Heart left ventricle (tissue), 13 donors: ENCODE data around the gene TLCD3B.

Source experiments
- POLR2A ChIP-seq, 2 donors: fragments of 450-650 bp; IDR thresholded peaks; one replicate each; pipeline ENCODE4 v1.6.1; 2017; ENCODE audit warnings: antibody characterized with exemption in 2 of 2, mild to moderate bottlenecking in 2 of 2, moderate library complexity in 2 of 2
- TF ChIP-seq, protein P1 (sequence below), 12 donors: fragments of 200-600 bp; sonication (generic) in 4 of 12; IDR thresholded peaks; one replicate each; pipeline versions ENCODE4 v1.5.0 to v1.8.0; 2018 to 2022; ENCODE audit warnings: antibody characterized with exemption in 12 of 12, mild to moderate bottlenecking in 5 of 12
- donor health status: ischemic (EF 13 %, LVEDD 7.1; RV severe dilation, severe dysfunction).
- donor health status: DM: no; HTN: yes; CAD: no.
- donor health status: DM: no; HTN: no; CAD: no.
- donor health status: ischemic (EF 25% LVEDD 6.9; RV normal size, moderate dysfunction).
- donor health status: ischemic (EF 25% LVEDD 5.7; RV mildly dilated, moderate dysfunction).
- donor health status: ischemic (EF 35%, LVEDD 5.7; RV mildly dilated, moderate dysfunction).
- donor health status: nonischemic (EF 11% LVEDD 7.7; RV severe dilation, severe dysfunction).
- donor health status: DM: yes; HTN: yes; CAD: no.
- donor health status: PGD.
- donor health status: ischemic (EF 29% LVEDD 5.4; RV normal size, mild dysfunction).
- donor health status: nonischemic (EF 23%, LVEDD 6.1; RV moderate dilation, normal function).

DNA sequence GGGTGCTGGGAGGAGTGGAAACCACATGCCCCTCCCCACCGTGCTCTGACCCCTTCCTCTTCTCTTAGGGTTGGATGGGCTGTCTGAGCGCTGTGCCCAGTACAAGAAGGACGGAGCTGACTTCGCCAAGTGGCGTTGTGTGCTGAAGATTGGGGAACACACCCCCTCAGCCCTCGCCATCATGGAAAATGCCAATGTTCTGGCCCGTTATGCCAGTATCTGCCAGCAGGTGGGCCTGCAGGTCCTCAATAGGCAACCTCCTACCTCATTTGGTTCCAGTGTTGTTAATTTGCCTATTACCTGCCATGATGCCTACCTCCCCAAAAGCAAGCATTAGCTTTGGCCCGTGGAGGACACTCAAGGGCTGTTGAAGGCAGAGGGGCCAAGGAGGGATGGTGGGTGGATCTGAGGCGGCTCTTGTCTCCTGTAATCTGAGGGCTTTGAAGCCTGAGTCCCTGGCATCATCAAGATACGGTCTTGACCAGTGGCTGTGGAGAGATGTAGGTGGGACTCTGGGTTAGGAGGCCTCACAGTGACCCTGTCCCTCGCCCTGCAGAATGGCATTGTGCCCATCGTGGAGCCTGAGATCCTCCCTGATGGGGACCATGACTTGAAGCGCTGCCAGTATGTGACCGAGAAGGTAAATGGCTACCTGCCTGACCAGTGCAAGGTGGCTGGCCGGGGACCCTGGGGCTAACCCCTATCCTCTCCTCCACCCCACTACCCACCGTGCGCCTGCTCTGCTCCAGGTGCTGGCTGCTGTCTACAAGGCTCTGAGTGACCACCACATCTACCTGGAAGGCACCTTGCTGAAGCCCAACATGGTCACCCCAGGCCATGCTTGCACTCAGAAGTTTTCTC lies 37.9 kb upstream of the TLCD3B start:
- TF ChIP-seq, protein P1, sequence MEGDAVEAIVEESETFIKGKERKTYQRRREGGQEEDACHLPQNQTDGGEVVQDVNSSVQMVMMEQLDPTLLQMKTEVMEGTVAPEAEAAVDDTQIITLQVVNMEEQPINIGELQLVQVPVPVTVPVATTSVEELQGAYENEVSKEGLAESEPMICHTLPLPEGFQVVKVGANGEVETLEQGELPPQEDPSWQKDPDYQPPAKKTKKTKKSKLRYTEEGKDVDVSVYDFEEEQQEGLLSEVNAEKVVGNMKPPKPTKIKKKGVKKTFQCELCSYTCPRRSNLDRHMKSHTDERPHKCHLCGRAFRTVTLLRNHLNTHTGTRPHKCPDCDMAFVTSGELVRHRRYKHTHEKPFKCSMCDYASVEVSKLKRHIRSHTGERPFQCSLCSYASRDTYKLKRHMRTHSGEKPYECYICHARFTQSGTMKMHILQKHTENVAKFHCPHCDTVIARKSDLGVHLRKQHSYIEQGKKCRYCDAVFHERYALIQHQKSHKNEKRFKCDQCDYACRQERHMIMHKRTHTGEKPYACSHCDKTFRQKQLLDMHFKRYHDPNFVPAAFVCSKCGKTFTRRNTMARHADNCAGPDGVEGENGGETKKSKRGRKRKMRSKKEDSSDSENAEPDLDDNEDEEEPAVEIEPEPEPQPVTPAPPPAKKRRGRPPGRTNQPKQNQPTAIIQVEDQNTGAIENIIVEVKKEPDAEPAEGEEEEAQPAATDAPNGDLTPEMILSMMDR (IDR thresholded peaks at IDR 0.05) = peak in 8 of 12 donors; percentile 7 to 33 (median 20)
- TF ChIP-seq POLR2A (IDR thresholded peaks at IDR 0.05) = no peak
